Fibroblast of lung (primary cell): ENCODE results near the gene CAMTA1. TPM values are rescaled to one million over a fixed set of nuclear protein-coding genes. Genes with fewer than 3 reads are reported as not detected.

Experiments used
- DNase-seq, 2 donors: peaks; one replicate each; pipeline versions ENCODE4 v3.0.0 to v3.0.0-alpha.2; 2010; ENCODE audit warnings: low read depth in 2 of 2
- H2AFZ ChIP-seq: 2 replicates; pipeline ENCODE4 v1.5.1; 2012; ENCODE audit warnings: low read length, control low read depth, inconsistent platforms
- H3K27ac ChIP-seq: 2 replicates; pipeline ENCODE4 v1.5.1; 2011; ENCODE audit warnings: low read length, control low read depth; ENCODE audit not compliant: insufficient read depth
- H3K27me3 ChIP-seq: 2 replicates; pipeline ENCODE4 v1.5.1; 2011; ENCODE audit warnings: mild to moderate bottlenecking, low read length; ENCODE audit not compliant: control insufficient read depth, insufficient read depth
- H3K36me3 ChIP-seq: 2 replicates; pipeline ENCODE4 v1.5.1; 2011; ENCODE audit warnings: low read length; ENCODE audit not compliant: control insufficient read depth, insufficient read depth
- H3K4me1 ChIP-seq: 2 replicates; pipeline ENCODE4 v1.5.1; 2011; ENCODE audit warnings: low read length; ENCODE audit not compliant: control insufficient read depth, insufficient read depth; ENCODE audit errors: extremely low read depth
- H3K4me2 ChIP-seq: 2 replicates; pipeline ENCODE4 v1.5.1; 2011; ENCODE audit warnings: low read length, control low read depth; ENCODE audit not compliant: insufficient read depth; ENCODE audit errors: extremely low read depth
- H3K4me3 ChIP-seq, 4 experiments: fragments of 200-600 bp in 1 of 4; sonication (generic) in 1 of 4; replicated peaks in 1 of 4; 2 replicates each; pipeline ENCODE4 v1.5.1; 2011 to 2016; ENCODE audit warnings: low read length in 4 of 4, low read depth in 3 of 4, mild to moderate bottlenecking in 3 of 4, control low read depth in 2 of 4, inconsistent platforms in 1 of 4, mixed read lengths in 1 of 4; ENCODE audit not compliant: insufficient read depth in 1 of 4; ENCODE audit errors: control extremely low read depth in 1 of 4
- H3K79me2 ChIP-seq: 2 replicates; pipeline ENCODE4 v1.5.1; 2012; ENCODE audit warnings: mild to moderate bottlenecking, low read length, inconsistent platforms; ENCODE audit not compliant: control insufficient read depth, insufficient read depth
- H3K9ac ChIP-seq: 2 replicates; pipeline ENCODE4 v1.5.1; 2011; ENCODE audit warnings: mild to moderate bottlenecking, low read length, control low read depth; ENCODE audit not compliant: insufficient read depth
- H3K9me3 ChIP-seq: 2 replicates; pipeline ENCODE4 v1.5.1; 2012; ENCODE audit warnings: low read depth, low read length; ENCODE audit not compliant: control insufficient read depth, insufficient read depth
- H4K20me1 ChIP-seq: 2 replicates; pipeline ENCODE4 v1.5.1; 2011; ENCODE audit warnings: low read length; ENCODE audit not compliant: control insufficient read depth, insufficient read depth; ENCODE audit errors: extremely low read depth
- EZH2 ChIP-seq: IDR thresholded peaks from 2 replicates; pipeline ENCODE4 v1.5.1; 2012; ENCODE audit warnings: low read length, control low read depth, mild to moderate bottlenecking; ENCODE audit errors: missing control alignments
- polyA plus RNA-seq, 2 donors: library from polyadenylated mRNA; depleted of rRNA in 1 of 2; stranded (reverse) in 1 of 2; unstranded in 1 of 2; fragments of >200 nt; gene quantifications; 2 replicates each; pipeline ENCODE4 v1.2.1, GENCODE V29; 2011 to 2012; ENCODE audit warnings: missing spikeins in 1 of 2
- total RNA-seq: library from RNA; depleted of rRNA; stranded (reverse); fragments of >200 nt; gene quantifications from 2 replicates; pipeline ENCODE4 v1.2.1, GENCODE V29; 2014
- TF ChIP-seq, protein P1 (sequence below), 2 donors: IDR thresholded peaks in 1 of 2; conservative IDR thresholded peaks in 1 of 2; 1 replicate in 1 of 2; 2 replicates in 1 of 2; pipeline ENCODE4 v1.5.1; 2011 to 2012; ENCODE audit warnings: low read length in 2 of 2, control low read depth in 1 of 2, inconsistent platforms in 1 of 2, low read depth in 1 of 2, mild to moderate bottlenecking in 1 of 2

The CAMTA1 gene
- total and polyA plus RNA-seq, 2 donors (not counting 1 experiment from before 2014, with no cell fraction given), result 47.6 to 86.0 TPM

DNA sequence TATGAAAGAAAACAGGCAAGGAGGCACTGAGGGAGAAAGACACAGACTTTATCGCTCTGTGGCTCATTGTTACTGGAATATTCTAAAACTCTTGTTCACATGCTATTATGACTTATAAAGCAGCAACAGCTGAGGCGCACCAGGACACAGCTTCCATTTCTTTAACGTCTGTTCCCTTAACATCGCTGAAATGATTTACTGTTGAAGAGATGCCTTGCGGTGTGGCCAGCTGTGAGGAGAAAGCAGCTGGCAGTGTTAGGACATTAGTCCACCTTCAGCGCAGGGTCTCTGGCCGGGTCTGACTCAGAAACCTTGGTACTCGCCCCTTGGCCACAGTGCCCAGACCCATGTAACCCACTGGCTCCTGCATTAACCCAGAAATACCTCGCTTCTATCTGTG is 995.7 kb downstream of the CAMTA1 start:
- Histone ChIP-seq H3K4me3 (no peak overlapping the region), H4K20me1 (no peaks in the 10 kb centered on the region), H3K9ac (no peak overlapping the region), H3K36me3 (peaks cover 13% of the 10 kb centered on the region), H3K4me1 (peaks cover 3% of the 10 kb centered on the region), H3K27ac (no peak overlapping the region), H3K9me3 (no peaks in the 10 kb centered on the region), H3K4me2 (no peak overlapping the region), H3K79me2 (peaks cover 2% of the 10 kb centered on the region), H2AFZ (no peak overlapping the region), H3K27me3 (no peaks in the 10 kb centered on the region)
- TF ChIP-seq EZH2, result no peak
- TF ChIP-seq, protein P1, sequence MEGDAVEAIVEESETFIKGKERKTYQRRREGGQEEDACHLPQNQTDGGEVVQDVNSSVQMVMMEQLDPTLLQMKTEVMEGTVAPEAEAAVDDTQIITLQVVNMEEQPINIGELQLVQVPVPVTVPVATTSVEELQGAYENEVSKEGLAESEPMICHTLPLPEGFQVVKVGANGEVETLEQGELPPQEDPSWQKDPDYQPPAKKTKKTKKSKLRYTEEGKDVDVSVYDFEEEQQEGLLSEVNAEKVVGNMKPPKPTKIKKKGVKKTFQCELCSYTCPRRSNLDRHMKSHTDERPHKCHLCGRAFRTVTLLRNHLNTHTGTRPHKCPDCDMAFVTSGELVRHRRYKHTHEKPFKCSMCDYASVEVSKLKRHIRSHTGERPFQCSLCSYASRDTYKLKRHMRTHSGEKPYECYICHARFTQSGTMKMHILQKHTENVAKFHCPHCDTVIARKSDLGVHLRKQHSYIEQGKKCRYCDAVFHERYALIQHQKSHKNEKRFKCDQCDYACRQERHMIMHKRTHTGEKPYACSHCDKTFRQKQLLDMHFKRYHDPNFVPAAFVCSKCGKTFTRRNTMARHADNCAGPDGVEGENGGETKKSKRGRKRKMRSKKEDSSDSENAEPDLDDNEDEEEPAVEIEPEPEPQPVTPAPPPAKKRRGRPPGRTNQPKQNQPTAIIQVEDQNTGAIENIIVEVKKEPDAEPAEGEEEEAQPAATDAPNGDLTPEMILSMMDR (conservative IDR thresholded peaks at IDR 0.05 in 1 of 2, IDR thresholded peaks at IDR 0.05 in 1 of 2; ENCODE audit: low read depth in 1 of 2, low read length in 2 of 2), result no peak
- no peak for DNase-seq

DNA sequence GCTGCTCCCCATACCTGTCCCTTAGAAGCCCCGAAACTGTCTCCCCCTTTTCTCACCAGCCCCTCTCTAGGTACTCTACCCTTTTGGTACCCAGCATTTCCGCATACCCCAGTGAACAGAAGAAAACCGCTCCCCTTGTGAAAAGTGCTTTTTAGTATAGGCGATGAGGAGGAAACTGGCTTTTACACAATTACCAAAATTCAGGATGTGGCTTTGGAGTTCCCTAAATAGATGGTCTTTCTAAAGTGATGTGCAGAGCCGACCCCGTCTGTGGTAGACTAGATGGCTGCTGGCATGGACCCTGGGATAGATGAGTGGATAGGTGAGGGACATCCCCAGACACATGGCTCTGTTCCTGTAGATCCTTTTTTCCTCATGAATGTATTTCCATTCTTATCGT is 996.2 kb downstream of the CAMTA1 start:
- Histone ChIP-seq H4K20me1 (no peaks in the 10 kb centered on the region), H3K36me3 (peaks cover 13% of the 10 kb centered on the region), H3K9me3 (no peaks in the 10 kb centered on the region), H3K4me3 (no peak overlapping the region), H3K27me3 (no peaks in the 10 kb centered on the region), H3K79me2 (no peaks in the 10 kb centered on the region), H3K4me1 (peaks cover 3% of the 10 kb centered on the region), H3K27ac (no peak overlapping the region), H3K4me2 (no peak overlapping the region), H3K9ac (no peak overlapping the region), H2AFZ (no peak overlapping the region)
- DNase-seq, result no peak
- no peak for TF ChIP-seq EZH2
- TF ChIP-seq, protein P1 (conservative IDR thresholded peaks at IDR 0.05 in 1 of 2, IDR thresholded peaks at IDR 0.05 in 1 of 2; ENCODE audit: low read depth in 1 of 2, low read length in 2 of 2), result no peak

DNA sequence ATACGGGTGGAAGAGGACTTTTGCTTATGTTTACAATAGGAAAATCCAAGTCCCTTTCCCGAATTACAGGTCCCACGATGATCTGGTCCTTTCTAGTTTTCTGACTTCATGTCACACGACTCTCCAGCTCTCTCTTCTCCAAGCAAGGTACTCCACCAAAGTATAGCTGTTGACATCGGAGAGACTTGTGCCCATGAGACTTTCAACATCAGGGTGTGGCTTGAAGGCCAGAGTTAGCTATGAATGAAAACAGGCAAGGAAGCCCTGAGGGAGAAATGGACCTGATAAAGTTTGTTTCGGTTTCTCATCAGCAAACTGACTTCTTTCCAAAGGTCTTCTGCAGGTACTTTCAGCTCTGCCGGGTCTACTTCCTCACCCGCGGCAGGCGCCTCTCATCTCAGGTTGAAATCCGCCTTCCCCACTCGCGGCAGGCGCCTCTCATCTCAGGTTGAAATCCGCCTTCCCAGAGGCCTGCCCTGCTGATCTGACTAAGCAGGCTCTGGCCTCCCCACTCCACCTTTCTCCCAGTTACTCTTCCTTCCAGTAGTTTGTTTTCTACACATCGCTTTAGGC is 996.8 kb downstream of the CAMTA1 start:
- DNase-seq, result no peak
- H3K27ac ChIP-seq, result no peak overlapping the region
- no peak for TF ChIP-seq EZH2
- TF ChIP-seq, protein P1 (conservative IDR thresholded peaks at IDR 0.05 in 1 of 2, IDR thresholded peaks at IDR 0.05 in 1 of 2; ENCODE audit: low read depth in 1 of 2, low read length in 2 of 2), result no peak

More for the DNA sequence above, 996.8 kb downstream of the CAMTA1 start:
- Histone ChIP-seq H3K9me3 (no peaks in the 10 kb centered on the region), H3K27me3 (no peaks in the 10 kb centered on the region), H3K4me1 (peaks cover 3% of the 10 kb centered on the region), H3K4me2 (no peak overlapping the region), H3K36me3 (peaks cover 13% of the 10 kb centered on the region), H4K20me1 (no peaks in the 10 kb centered on the region), H3K4me3 (no peak overlapping the region), H3K79me2 (no peaks in the 10 kb centered on the region), H3K9ac (no peak overlapping the region), H2AFZ (no peak overlapping the region)
